ENCODE results near the gene OR4D10. TPM values are rescaled to one million over a fixed set of nuclear protein-coding genes. Genes with fewer than 3 reads are reported as not detected.

OR4D10 gene
- total RNA-seq, 1 donor from 2014 or later, result not detected

DNA sequence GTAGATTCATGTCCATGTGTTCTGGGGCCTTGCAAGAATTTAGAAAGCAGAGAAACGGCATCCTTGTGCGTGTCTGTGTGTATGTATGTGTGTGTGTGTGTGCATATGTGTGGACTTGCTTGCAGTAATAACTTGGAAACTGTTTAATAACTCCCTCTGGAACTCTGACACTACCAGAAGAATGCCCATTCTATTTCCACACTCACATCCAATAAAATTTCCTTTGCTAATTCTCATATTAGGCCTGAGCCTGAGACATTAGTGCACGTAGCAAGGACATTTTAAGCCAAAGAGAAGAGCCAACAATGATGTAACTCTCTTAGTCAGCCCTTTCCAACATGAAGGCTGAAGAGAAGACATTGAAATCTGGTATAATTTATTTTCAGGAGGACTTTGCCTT is 13.2 kb upstream of the OR4D10 start:
- H3K4me1 ChIP-seq, result no peaks in the 10 kb centered on the region
- TF ChIP-seq, protein P1, sequence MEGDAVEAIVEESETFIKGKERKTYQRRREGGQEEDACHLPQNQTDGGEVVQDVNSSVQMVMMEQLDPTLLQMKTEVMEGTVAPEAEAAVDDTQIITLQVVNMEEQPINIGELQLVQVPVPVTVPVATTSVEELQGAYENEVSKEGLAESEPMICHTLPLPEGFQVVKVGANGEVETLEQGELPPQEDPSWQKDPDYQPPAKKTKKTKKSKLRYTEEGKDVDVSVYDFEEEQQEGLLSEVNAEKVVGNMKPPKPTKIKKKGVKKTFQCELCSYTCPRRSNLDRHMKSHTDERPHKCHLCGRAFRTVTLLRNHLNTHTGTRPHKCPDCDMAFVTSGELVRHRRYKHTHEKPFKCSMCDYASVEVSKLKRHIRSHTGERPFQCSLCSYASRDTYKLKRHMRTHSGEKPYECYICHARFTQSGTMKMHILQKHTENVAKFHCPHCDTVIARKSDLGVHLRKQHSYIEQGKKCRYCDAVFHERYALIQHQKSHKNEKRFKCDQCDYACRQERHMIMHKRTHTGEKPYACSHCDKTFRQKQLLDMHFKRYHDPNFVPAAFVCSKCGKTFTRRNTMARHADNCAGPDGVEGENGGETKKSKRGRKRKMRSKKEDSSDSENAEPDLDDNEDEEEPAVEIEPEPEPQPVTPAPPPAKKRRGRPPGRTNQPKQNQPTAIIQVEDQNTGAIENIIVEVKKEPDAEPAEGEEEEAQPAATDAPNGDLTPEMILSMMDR (IDR thresholded peaks at IDR 0.05), result no peak
- ATAC-seq (no peak), DNase-seq (no peak)
- no peaks in the 10 kb centered on the region for H3K9me3 ChIP-seq
- intact Hi-C loops (cut with DNase I), result no loop called here
- H3K36me3 ChIP-seq, result no peaks in the 10 kb centered on the region
- H3K27me3 ChIP-seq (ENCODE audit: low read depth), result no peaks in the 10 kb centered on the region
- H3K27ac ChIP-seq, result no peak overlapping the region
- no peak overlapping the region for H3K4me3 ChIP-seq

DNA sequence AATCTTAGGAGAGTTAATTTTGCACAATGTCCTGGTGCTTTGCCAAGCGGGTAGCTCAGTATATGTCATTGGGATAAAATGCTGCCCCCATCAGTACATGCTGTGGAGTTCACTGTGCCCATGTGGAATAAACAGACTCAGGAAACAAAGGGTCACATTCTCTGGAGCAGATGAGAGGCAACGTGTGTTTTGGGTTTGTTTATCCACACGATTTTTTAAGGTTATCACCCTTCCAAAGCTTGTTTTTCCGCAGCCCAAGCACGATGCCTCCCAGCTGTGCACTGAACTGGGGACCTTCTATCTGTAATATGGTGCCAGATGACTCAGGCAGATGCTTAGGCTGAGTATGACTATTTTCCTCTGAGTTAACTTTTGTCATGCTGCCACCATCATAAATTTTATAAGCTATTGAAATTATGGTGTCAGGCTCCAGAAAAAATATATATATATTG is 9.9 kb upstream of the OR4D10 start:
- Histone ChIP-seq H3K27ac (no peak overlapping the region), H3K4me1 (no peaks in the 10 kb centered on the region), H3K4me3 (no peak overlapping the region), H3K9me3 (no peaks in the 10 kb centered on the region), H3K36me3 (no peaks in the 10 kb centered on the region), H3K27me3 (ENCODE audit: low read depth) (no peaks in the 10 kb centered on the region)
- TF ChIP-seq, protein P1 (IDR thresholded peaks at IDR 0.05), result no peak
- intact Hi-C loops (cut with DNase I), result no loop called here
- peak in 1 of 2 donors; percentile 17 for ATAC-seq
- no peak for DNase-seq

DNA sequence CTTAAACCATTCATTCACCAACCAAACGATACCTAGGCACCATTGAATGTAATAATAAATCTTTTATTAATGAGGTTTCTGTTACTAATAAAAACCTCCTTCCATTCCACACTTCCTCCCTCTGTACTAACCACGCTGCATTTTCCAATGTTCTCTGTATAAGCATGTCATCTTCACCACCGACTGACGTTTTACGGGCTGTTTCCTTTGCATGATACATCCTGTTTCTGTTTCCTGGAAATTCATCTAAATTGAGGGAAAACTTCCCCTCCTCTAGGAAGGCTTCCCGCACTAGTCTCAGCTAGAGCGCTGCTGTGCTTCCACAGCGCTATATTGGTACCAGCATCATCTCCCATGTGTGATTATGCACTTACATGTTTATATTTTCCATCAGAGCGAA is 2.1 kb downstream of the OR4D10 start:
- intact Hi-C loops (cut with DNase I), result no loop called here
- TF ChIP-seq, protein P1 (IDR thresholded peaks at IDR 0.05), result no peak
- DNase-seq (no peak), ATAC-seq (peak in 1 of 2 donors; percentile 24)
- H3K36me3 ChIP-seq, result no peaks in the 10 kb centered on the region
- H3K4me1 ChIP-seq, result no peaks in the 10 kb centered on the region
- H3K27me3 ChIP-seq (ENCODE audit: low read depth), result no peaks in the 10 kb centered on the region
- H3K9me3 ChIP-seq, result no peaks in the 10 kb centered on the region
- no peak overlapping the region for H3K27ac ChIP-seq
- no peak overlapping the region for H3K4me3 ChIP-seq

DNA sequence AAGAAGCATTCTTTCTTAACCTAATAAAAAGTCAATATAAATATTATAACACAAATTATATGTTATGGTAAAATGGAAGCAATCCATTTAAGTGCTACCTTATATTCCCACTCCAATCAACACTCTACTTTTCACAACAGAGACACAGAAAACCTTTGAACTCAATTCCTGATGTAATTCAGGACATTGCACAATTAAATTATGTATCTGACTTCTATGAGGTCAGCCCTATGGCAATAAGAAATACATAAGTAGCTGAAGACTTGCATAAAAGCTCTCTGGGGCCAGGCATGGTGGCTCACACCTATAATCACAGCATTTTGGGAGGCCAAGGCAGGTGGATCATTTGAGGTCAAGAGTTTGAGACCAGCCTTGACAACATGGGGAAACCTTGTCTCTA is 6.8 kb downstream of the OR4D10 start:
- no peak overlapping the region for H3K27ac ChIP-seq
- no peaks in the 10 kb centered on the region for H3K36me3 ChIP-seq
- H3K4me3 ChIP-seq, result no peak overlapping the region
- H3K4me1 ChIP-seq, result no peaks in the 10 kb centered on the region
- ATAC-seq (peak in 1 of 2 donors; percentile 29), DNase-seq (no peak)
- no peaks in the 10 kb centered on the region for H3K27me3 ChIP-seq (ENCODE audit: low read depth)
- TF ChIP-seq, protein P1 (IDR thresholded peaks at IDR 0.05), result no peak
- H3K9me3 ChIP-seq, result no peaks in the 10 kb centered on the region
- intact Hi-C loops (cut with DNase I), result no loop called here

DNA sequence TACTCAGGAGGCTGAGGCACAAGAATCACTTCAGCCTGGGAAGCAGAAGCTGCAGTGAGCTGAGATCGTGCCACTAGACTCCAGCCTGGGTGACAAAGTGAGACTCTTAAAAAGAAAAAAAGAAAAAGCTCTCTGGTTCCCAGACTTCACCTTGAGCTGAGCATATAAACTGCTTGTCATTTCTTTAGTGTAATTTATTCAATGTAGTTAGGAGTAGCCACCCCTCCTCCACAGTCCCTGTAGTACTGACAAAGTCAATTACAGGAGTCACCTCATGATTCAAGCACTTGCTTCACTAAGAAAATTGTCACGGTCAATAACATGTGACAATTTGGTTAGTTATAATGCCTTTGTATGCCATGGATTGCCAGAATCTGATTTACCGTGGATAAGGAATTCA is 7.2 kb downstream of the OR4D10 start:
- no peaks in the 10 kb centered on the region for H3K27me3 ChIP-seq (ENCODE audit: low read depth)
- TF ChIP-seq, protein P1 (IDR thresholded peaks at IDR 0.05), result no peak
- intact Hi-C loops (cut with DNase I), result no loop called here
- DNase-seq, result no peak
- H3K9me3 ChIP-seq, result no peaks in the 10 kb centered on the region
- no peaks in the 10 kb centered on the region for H3K36me3 ChIP-seq
- no peak for ATAC-seq
- no peaks in the 10 kb centered on the region for H3K4me1 ChIP-seq
- H3K27ac ChIP-seq, result no peak overlapping the region
- H3K4me3 ChIP-seq, result no peak overlapping the region

DNA sequence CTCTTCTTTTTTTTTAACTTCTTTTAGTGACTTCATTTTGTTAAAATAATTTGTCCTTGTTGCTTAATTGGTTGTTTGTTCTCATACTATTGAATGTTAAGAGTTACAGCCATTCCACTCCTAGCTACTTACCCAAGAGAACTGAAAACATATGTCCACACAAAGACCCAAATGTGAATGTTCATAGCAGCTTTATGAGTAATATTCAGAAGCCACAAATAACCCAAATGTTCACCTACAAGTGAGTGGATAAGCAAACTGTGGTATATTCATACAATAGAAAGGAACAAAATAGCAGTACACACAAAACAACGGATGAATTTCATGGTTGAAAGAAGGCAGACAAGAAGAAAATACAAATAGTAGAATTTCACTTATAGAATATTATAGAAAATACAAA is 28.8 kb downstream of the OR4D10 start:
- no peak for DNase-seq
- ATAC-seq, result no peak
- TF ChIP-seq, protein P1 (IDR thresholded peaks at IDR 0.05), result no peak
- intact Hi-C loops (cut with DNase I), result no loop called here
- Histone ChIP-seq H3K4me3 (no peak overlapping the region), H3K36me3 (no peaks in the 10 kb centered on the region), H3K27ac (no peak overlapping the region), H3K9me3 (no peaks in the 10 kb centered on the region), H3K27me3 (ENCODE audit: low read depth) (no peaks in the 10 kb centered on the region), H3K4me1 (no peaks in the 10 kb centered on the region)
